Sigmoid colon (tissue), 7 donors: Measurements from ENCODE around the gene CUEDC1. TPM values are rescaled to one million over a fixed set of nuclear protein-coding genes. Genes with fewer than 3 reads are reported as not detected.

Experiments
- DNase-seq: peaks from one replicate; pipeline ENCODE4 v3.0.0-alpha.2; 2019
- H3K27ac ChIP-seq, 4 donors: fragments of 200-600 bp; sonication (generic); one replicate each; pipeline ENCODE4 v1.5.1; 2016 to 2019; ENCODE audit warnings: mild to moderate bottlenecking in 1 of 4
- H3K27me3 ChIP-seq, 3 donors: fragments of 200-600 bp; sonication (generic); one replicate each; pipeline ENCODE4 v1.5.1; 2019; ENCODE audit warnings: mild to moderate bottlenecking in 1 of 3
- H3K36me3 ChIP-seq, 4 donors: fragments of 200-600 bp; sonication (generic); one replicate each; pipeline ENCODE4 v1.5.1; 2016 to 2019
- H3K4me1 ChIP-seq, 4 donors: fragments of 200-600 bp; sonication (generic); one replicate each; pipeline ENCODE4 v1.5.1; 2017 to 2019
- H3K4me3 ChIP-seq, 4 donors: fragments of 200-600 bp; sonication (generic); one replicate each; pipeline ENCODE4 v1.5.1; 2017 to 2019; ENCODE audit warnings: mild to moderate bottlenecking in 2 of 4, moderate library complexity in 1 of 4
- H3K9me3 ChIP-seq, 4 donors: fragments of 200-600 bp in 3 of 4; sonication (generic) in 3 of 4; one replicate each; pipeline versions ENCODE4 v1.5.1 to v1.6.1; 2013 to 2019
- EP300 ChIP-seq, 4 donors: sonication (generic); formaldehyde crosslinking; IDR thresholded peaks; one replicate each; pipeline ENCODE4 v1.6.1; 2017; ENCODE audit warnings: antibody characterized with exemption in 4 of 4
- POLR2A ChIP-seq, 2 donors: fragments of 450-650 bp; IDR thresholded peaks; one replicate each; pipeline ENCODE4 v1.6.1; 2016; ENCODE audit warnings: antibody characterized with exemption in 2 of 2, mild to moderate bottlenecking in 2 of 2, moderate library complexity in 2 of 2
- POLR2AphosphoS5 ChIP-seq, 4 donors: sonication (generic); formaldehyde crosslinking; IDR thresholded peaks; one replicate each; pipeline ENCODE4 v1.6.1; 2017; ENCODE audit warnings: antibody characterized with exemption in 4 of 4
- WGBS, 2 donors: extraction: QIAGEN DNeasy Blood & Tissue Kit; methylation state at CpG; one replicate each; pipeline ENCODE4 v1.1.7; 2013; 5-methylcytosine and 5-hydroxymethylcytosine counted together
- intact Hi-C: fragments of 100-400 bp; cut with DNase I; formaldehyde crosslinking; loops from one replicate; pipeline ENCODE4 v1.15.1; 2023
- polyA plus RNA-seq, 3 donors: library from polyadenylated mRNA; stranded (reverse); fragments of 200-250 nt; gene quantifications; one replicate each; pipeline ENCODE4 v1.2.3, GENCODE V29; 2013
- total RNA-seq, 4 donors: library from RNA; depleted of rRNA; stranded (reverse); fragments of >200 nt; gene quantifications; one replicate each; pipeline ENCODE4 v1.1.0, GENCODE V29; 2016
- TF ChIP-seq, protein P1 (sequence below), 4 experiments: fragments of 450-650 bp in 3 of 4; fragments of 200-600 bp in 1 of 4; IDR thresholded peaks; one replicate each; pipeline ENCODE4 v1.5.1; 2016 to 2019; ENCODE audit warnings: antibody characterized with exemption in 4 of 4, mild to moderate bottlenecking in 3 of 4, moderate library complexity in 2 of 4
- donor health status: healthy with polysubstance abuse.
- donor health status: Bipolar disorder and iron deficiency.
- donor health status: healthy.

Gene CUEDC1
- total and polyA plus RNA-seq, 7 donors, result 3.0 to 64.0 (median 29.5) TPM

DNA sequence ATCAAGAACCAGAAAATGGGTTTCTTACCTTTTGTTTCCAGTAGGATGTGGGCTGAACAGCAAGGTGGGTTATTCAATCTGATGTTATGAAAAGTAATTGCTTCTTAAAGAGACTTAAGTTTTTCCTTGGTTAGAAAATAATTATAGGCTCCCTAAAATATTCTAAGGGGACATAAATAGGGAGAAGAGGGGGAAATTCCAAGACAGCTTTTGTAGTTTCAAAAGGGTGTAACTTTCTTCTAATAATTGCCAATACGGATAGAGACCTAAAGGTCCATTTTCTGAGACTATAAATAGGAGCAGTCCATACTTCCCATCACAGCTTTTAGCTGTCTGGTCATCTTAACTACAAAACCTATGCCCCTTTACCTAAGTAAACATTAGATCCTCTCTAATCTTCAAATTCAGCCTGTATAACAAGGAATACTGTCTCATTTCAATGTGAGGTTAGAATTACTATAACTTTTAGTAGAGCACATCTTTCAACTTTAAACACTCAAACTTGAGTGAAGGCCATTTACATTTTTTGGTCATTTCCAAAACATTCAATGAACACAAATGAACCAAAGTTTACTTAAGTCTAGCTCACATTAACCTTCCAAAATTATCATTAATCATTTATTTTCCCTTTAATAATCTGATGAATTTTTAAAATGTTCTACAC, 46.4 kb upstream of the CUEDC1 start:
- 30 to 50% methylated on average over 1 of the region's 1 CpG for WGBS, 2 donors
- no peaks in the 10 kb centered on the region for H3K27me3 ChIP-seq
- peak overlapping the region in 3 of 4 donors; percentile 2 to 27 (median 17) for H3K27ac ChIP-seq
- H3K36me3 ChIP-seq, result peaks cover 17 to 75% (median 35%) of the 10 kb centered on the region in 4 donors
- H3K4me3 ChIP-seq, result no peak overlapping the region
- intact Hi-C loops, result no loop called here
- peaks cover 0 to 57% (median 42%) of the 10 kb centered on the region in 4 donors for H3K4me1 ChIP-seq
- H3K9me3 ChIP-seq, result no peaks in the 10 kb centered on the region
- no peak for DNase-seq
- no peak for TF ChIP-seq EP300 (IDR thresholded peaks at IDR 0.05)
- TF ChIP-seq, protein P1, sequence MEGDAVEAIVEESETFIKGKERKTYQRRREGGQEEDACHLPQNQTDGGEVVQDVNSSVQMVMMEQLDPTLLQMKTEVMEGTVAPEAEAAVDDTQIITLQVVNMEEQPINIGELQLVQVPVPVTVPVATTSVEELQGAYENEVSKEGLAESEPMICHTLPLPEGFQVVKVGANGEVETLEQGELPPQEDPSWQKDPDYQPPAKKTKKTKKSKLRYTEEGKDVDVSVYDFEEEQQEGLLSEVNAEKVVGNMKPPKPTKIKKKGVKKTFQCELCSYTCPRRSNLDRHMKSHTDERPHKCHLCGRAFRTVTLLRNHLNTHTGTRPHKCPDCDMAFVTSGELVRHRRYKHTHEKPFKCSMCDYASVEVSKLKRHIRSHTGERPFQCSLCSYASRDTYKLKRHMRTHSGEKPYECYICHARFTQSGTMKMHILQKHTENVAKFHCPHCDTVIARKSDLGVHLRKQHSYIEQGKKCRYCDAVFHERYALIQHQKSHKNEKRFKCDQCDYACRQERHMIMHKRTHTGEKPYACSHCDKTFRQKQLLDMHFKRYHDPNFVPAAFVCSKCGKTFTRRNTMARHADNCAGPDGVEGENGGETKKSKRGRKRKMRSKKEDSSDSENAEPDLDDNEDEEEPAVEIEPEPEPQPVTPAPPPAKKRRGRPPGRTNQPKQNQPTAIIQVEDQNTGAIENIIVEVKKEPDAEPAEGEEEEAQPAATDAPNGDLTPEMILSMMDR (IDR thresholded peaks at IDR 0.05), result no peak

DNA sequence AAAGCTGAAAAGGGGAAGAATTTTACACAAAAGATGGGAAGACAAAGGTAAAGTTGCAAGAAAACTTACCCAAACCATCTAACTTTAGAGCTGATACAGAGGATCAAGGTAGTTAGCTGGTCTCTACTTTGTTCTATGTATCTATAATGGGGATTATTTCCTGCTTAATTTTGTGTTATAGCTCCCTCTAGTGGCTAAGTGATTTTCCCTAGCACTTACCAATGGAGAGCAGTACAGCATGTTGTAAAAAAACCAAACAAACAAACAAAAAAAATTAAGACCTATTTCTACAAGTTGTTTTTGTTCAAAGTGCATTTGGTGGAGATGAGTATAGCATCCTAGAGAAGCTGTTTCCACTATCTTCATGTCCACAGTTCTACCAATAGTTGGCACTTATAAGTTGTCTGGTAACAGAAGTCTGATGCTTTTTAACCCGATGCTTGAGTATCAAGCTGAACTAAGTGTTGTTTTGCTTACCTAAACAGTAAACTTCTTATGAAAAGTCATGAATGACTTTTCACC, 44.3 kb upstream of the CUEDC1 start:
- DNase-seq, result no peak
- H3K27me3 ChIP-seq, result no peaks in the 10 kb centered on the region
- H3K9me3 ChIP-seq, result no peaks in the 10 kb centered on the region
- TF ChIP-seq, protein P1 (IDR thresholded peaks at IDR 0.05), result peak; percentile 53 to 79 (median 70)
- peak in 1 of 4 donors; percentile 14 for TF ChIP-seq POLR2AphosphoS5 (IDR thresholded peaks at IDR 0.05)
- no peak for TF ChIP-seq POLR2A (IDR thresholded peaks at IDR 0.05)
- no peak for TF ChIP-seq EP300 (IDR thresholded peaks at IDR 0.05)
- intact Hi-C loops, result loop anchor here (10.0 kb wide), 1 partner anchor 335 kb away; no protein-coding TSS in a partner anchor
- no peak overlapping the region for H3K4me3 ChIP-seq
- peak overlapping the region in 2 of 4 donors; percentile 20 to 52 for H3K27ac ChIP-seq
- 42 to 64% methylated on average over 1 of the region's 1 CpG for WGBS, 2 donors
- H3K4me1 ChIP-seq, result peaks cover 0 to 56% (median 33%) of the 10 kb centered on the region in 4 donors
- H3K36me3 ChIP-seq, result peaks cover 17 to 63% (median 24%) of the 10 kb centered on the region in 4 donors

DNA sequence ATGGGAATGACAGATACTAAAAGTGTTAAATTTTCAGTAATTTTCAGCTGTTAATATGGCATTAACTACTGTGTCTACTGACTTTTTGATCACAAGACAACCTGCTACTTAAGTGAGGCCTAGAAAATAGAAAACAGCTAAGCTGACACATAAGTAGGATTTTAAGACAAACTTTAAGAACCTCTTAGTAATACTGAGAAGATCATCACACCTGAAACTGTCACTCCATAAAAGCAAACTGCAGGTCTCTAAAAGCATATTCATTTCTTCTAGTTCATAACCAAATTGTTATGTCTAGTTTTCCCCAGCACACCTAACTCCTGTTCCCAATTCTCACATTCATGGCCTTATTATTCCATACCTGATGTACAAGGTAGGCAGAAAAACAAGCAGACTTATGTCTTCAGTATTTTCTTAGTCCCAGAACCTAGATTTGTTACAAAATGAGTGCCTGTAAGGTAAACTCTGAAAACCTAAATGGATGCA, 43.8 kb upstream of the CUEDC1 start:
- DNase-seq, result no peak
- peak overlapping the region in 2 of 4 donors; percentile 20 to 52 for H3K27ac ChIP-seq
- H3K9me3 ChIP-seq, result no peaks in the 10 kb centered on the region
- peaks cover 16 to 58% (median 19%) of the 10 kb centered on the region in 4 donors for H3K36me3 ChIP-seq
- no peak overlapping the region for H3K4me3 ChIP-seq
- H3K27me3 ChIP-seq, result no peaks in the 10 kb centered on the region
- H3K4me1 ChIP-seq, result peaks cover 0 to 56% (median 33%) of the 10 kb centered on the region in 4 donors
- intact Hi-C loops, result loop anchor here (10.0 kb wide), 1 partner anchor 334 kb away; no protein-coding TSS in a partner anchor
- TF ChIP-seq EP300 (IDR thresholded peaks at IDR 0.05) (no peak), POLR2A (IDR thresholded peaks at IDR 0.05) (no peak), POLR2AphosphoS5 (IDR thresholded peaks at IDR 0.05) (no peak)
- TF ChIP-seq, protein P1 (IDR thresholded peaks at IDR 0.05), result no peak

DNA sequence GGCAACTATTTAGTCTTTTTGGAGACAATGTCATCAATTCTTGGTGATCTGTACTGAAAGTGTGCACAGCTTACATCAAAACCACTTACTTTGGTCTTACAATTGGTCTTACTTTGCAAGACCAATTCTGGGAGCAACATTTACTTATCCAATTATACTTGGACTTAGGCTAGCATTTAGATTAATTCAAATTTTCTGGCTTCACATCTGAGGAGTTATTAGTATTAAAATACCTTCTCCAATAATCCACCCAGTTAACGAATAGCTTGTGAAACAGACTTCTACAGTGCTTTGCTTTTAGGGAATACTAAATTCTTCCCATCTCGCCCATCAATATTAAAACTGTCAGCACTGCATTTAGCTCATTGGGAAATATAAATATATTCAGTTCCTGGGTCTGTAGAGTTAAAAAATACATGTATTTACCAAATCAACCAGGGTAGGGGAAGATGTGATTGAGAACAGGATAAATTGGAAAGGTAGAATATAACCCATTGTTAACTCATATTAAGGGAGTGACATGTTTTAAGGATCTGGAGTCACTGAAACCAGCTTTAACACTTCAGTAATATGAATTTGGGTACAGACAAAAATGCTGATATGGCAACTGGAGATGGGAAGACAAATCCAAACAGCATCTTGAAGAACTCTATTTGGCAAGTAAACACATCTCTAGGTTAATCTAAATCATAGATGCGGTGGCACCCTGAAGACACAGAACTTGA, 42.0 kb upstream of the CUEDC1 start:
- no peak for DNase-seq
- intact Hi-C loops, result loop anchor here (10.0 kb wide), 1 partner anchor 332 kb away; no protein-coding TSS in a partner anchor
- Histone ChIP-seq H3K9me3 (no peaks in the 10 kb centered on the region), H3K27me3 (no peaks in the 10 kb centered on the region), H3K27ac (peak overlapping the region in 2 of 4 donors; percentile 79 to 80), H3K4me3 (no peak overlapping the region), H3K4me1 (peaks cover 0 to 54% (median 33%) of the 10 kb centered on the region in 4 donors), H3K36me3 (peaks cover 0 to 40% (median 4%) of the 10 kb centered on the region in 4 donors)
- WGBS, 2 donors, result 91% methylated on average over 3 of the region's 3 CpGs
- TF ChIP-seq POLR2A (IDR thresholded peaks at IDR 0.05), result no peak
- peak in 1 of 4 donors; percentile 1 for TF ChIP-seq POLR2AphosphoS5 (IDR thresholded peaks at IDR 0.05)
